HG03139 (cell line): Measurements from ENCODE around the gene TRAF7.
"Not testable (repeated sequence)": the region's sequence is repeated elsewhere in the genome, so short reads cannot be mapped to it uniquely, and the experiment has no call there.

ENCODE experiments used
- ATAC-seq: cut with Tn5 transposase; IDR thresholded peaks from one replicate; pipeline ENCODE4 v1.9.1; 2021; ENCODE audit not compliant: unreplicated experiment

The TRAF7 gene

GRCh38 chr16:2155091-2155950, at the start of gene TRAF7:
TRAF7 (plus strand) TSS chr16:2155782; CDS start chr16:2163921, 8,139 bp downstream.
- peak; percentile 78 for ATAC-seq

- not testable (repeated sequence) for ATAC-seq
Observed at GRCh38 chr16:2106211-2106610, 49.4 kb upstream of the TRAF7 start.

GRCh38 chr16:2107121-2107790, 48.3 kb upstream of the TRAF7 start:
- not testable (repeated sequence) for ATAC-seq

- not testable (repeated sequence) for ATAC-seq
Observed at GRCh38 chr16:2107791-2108125, 47.8 kb upstream of the TRAF7 start.

- not testable (repeated sequence) for ATAC-seq
Observed at GRCh38 chr16:2108446-2109270, 46.9 kb upstream of the TRAF7 start.

- ATAC-seq = not testable (repeated sequence)
Observed at GRCh38 chr16:2109271-2109580, 46.4 kb upstream of the TRAF7 start.

GRCh38 chr16:2109872-2110271, 45.7 kb upstream of the TRAF7 start:
- not testable (repeated sequence) for ATAC-seq

GRCh38 chr16:2110332-2111008, 45.1 kb upstream of the TRAF7 start:
- ATAC-seq = not testable (repeated sequence)

GRCh38 chr16:2111009-2111353, 44.6 kb upstream of the TRAF7 start:
- ATAC-seq = not testable (repeated sequence)

GRCh38 chr16:2111412-2112335, 43.9 kb upstream of the TRAF7 start:
- not testable (repeated sequence) for ATAC-seq

GRCh38 chr16:2112539-2113106, 43.0 kb upstream of the TRAF7 start:
- not testable (repeated sequence) for ATAC-seq

GRCh38 chr16:2114225-2114624, 41.4 kb upstream of the TRAF7 start:
- ATAC-seq = not testable (repeated sequence)

- ATAC-seq = not testable (repeated sequence)
Observed at GRCh38 chr16:2114885-2115590, 40.5 kb upstream of the TRAF7 start.

- ATAC-seq = no peak
Observed at GRCh38 chr16:2115591-2115973, 40.0 kb upstream of the TRAF7 start.

GRCh38 chr16:2116428-2116827, 39.2 kb upstream of the TRAF7 start:
- not testable (repeated sequence) for ATAC-seq

- not testable (repeated sequence) for ATAC-seq
Observed at GRCh38 chr16:2117341-2117740, 38.2 kb upstream of the TRAF7 start.

GRCh38 chr16:2117960-2118722, 37.4 kb upstream of the TRAF7 start:
- not testable (repeated sequence) for ATAC-seq

- ATAC-seq = not testable (repeated sequence)
Observed at GRCh38 chr16:2121325-2121724, 34.3 kb upstream of the TRAF7 start.
